GM12878 (cell line): ENCODE results near the gene NPC2.

Experiments
- CTCF ChIP-seq, 3 experiments: IDR thresholded peaks in 2 of 3; conservative IDR thresholded peaks in 1 of 3; 2 replicates each; pipeline ENCODE4 v1.5.1; 2011; ENCODE audit warnings: low read depth in 3 of 3, low read length in 3 of 3, mild to moderate bottlenecking in 3 of 3, control low read depth in 2 of 3, moderate library complexity in 2 of 3, inconsistent platforms in 1 of 3, mixed read lengths in 1 of 3; ENCODE audit not compliant: control insufficient read depth in 2 of 3, insufficient read depth in 1 of 3; ENCODE audit errors: extremely low read depth in 1 of 3
- EP300 ChIP-seq, 2 experiments: fragments of 150-350 bp in 1 of 2; IDR thresholded peaks; 2 replicates each; pipeline ENCODE4 v1.6.1; 2011 to 2012; ENCODE audit warnings: low read depth in 2 of 2, low read length in 2 of 2, borderline replicate concordance in 1 of 2, improper control_type of control experiment in 1 of 2, inconsistent platforms in 1 of 2; ENCODE audit not compliant: control insufficient read depth in 1 of 2

- peak; percentile 63 to 76 (median 67) for TF ChIP-seq CTCF (IDR thresholded peaks at IDR 0.05 in 2 of 3, conservative IDR thresholded peaks at IDR 0.05 in 1 of 3; ENCODE audit: control insufficient read depth in 2 of 3, extremely low read depth in 1 of 3, insufficient read depth in 1 of 3, low read depth in 3 of 3, low read length in 3 of 3)
- TF ChIP-seq EP300 (IDR thresholded peaks at IDR 0.05; ENCODE audit: borderline replicate concordance in 1 of 2, control insufficient read depth in 1 of 2, low read depth in 2 of 2, low read length in 2 of 2): no peak
Observed at GRCh38 chr14:74502236-74503019, 9.3 kb upstream of the NPC2 start.
